ENCODE results near the gene PRICKLE1.

PRICKLE1 gene

GRCh38 chr12:42459336-42459847 lies 130.2 kb downstream of the PRICKLE1 start:
- no peak for DNase-seq (ENCODE audit: low read depth in 2 of 3, low spot score in 2 of 3)

DNA sequence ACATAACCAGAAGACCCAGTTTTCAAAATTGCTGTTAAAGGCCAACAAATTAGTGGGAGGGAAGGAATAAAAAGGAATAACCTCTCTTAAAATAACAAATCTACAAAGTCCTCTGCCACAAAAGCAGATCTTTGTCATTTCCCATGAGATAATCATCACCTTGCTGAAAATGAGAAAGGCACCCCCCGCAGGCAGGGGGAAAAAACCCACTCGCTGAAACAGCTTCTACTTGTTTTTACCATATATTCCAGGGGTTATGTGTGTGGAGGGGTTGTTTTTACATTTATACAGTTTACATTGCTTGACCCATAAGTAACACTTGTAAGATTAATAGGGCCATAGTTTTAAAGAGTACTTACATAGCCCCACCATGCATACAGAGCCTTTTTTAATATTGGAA lies 131.0 kb downstream of the PRICKLE1 start:
- DNase-seq (ENCODE audit: low read depth in 2 of 3, low spot score in 2 of 3) = no peak

DNA sequence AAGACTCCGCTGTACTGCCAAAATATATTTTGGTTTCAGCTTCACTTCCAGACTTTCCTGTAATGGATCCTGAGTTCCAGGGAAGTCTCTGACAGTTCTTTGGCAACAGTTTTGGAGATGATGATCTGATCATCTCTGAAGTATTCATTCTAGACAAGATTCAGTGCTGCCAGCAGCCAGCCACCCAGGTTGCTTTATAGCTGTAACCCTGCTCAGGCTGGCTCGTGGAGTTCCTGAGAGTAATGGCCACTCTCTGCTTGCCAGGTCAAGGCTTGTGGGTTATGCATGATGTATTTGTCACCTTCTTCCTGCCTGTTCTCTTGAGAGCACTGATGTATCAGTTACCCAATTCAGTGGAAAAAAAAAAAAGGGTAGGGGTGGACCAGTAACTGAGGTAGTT lies 139.3 kb downstream of the PRICKLE1 start:
- no peak for DNase-seq (ENCODE audit: low read depth in 2 of 3, low spot score in 2 of 3)

- DNase-seq (ENCODE audit: low read depth in 2 of 3, low spot score in 2 of 3) = no peak
These were observed 140.7 kb downstream of the PRICKLE1 start for GRCh38 chr12:42448841-42449240.

DNA sequence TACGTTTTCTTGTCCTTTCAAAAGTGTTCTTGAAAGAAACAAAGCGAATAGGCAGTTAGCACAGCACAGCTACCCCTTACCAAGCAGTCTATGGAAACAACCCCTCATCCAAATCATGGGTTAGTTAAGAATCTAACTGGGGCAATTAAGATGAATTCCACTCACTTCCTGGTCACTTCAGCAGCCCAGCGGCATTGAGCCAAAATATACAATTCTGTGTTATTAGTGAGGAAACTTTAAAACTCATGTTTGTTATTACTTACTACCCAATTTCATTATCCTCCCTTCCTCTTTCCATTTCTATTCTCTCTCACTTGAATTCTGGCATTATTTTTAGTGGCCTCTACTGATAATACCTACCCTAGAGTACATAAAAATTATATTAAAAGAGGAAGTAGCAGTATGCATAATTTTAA lies 142.2 kb downstream of the PRICKLE1 start:
- DNase-seq (ENCODE audit: low read depth in 2 of 3, low spot score in 2 of 3) = no peak

- no peak for DNase-seq (ENCODE audit: low read depth in 2 of 3, low spot score in 2 of 3)
These were observed 142.8 kb downstream of the PRICKLE1 start for GRCh38 chr12:42446761-42447160.

DNA sequence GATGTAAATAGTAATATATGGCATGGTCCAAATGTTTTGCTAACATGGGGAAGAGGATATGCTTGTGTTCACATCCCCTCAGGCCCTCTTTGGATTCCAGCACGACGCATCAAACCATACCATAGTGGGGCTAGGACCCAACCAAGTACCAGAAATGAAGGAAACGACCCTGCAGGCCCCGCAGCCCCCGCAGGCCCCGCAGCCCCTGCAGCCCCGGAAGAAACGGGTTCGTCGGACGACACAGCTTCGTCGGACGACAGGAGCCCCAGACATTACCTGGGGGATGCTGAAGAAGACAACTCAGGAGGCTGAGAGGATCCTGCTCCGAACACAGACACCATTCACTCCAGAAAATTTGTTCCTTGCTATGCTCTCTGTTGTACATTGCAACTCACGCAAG lies 143.7 kb downstream of the PRICKLE1 start:
- no peak for DNase-seq (ENCODE audit: low read depth in 2 of 3, low spot score in 2 of 3)

GRCh38 chr12:42444192-42444943 lies 145.2 kb downstream of the PRICKLE1 start:
- no peak for DNase-seq (ENCODE audit: low read depth in 2 of 3, low spot score in 2 of 3)

DNA sequence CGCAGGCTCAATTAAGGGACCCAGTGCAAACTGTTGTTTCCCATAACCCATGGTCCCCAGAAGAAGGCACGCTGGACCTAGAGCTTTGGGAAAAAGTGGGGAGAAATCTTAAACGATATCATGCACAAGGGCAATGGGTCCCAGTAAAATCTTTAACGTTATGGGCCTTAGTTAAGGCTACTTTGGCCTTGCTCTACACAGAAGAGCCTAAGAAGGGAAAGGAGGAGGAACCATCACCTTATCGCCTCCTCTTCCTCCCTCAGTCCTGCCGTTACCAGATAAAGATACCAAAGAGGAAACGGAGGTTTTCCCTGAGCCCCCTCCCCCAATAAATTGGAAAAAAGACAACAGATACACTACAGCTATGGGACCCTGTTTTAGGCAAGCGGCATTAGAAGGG lies 146.7 kb downstream of the PRICKLE1 start:
- DNase-seq (ENCODE audit: low read depth in 2 of 3, low spot score in 2 of 3) = no peak

GRCh38 chr12:42442311-42442759 lies 147.2 kb downstream of the PRICKLE1 start:
- DNase-seq (ENCODE audit: low read depth in 2 of 3, low spot score in 2 of 3) = no peak

DNA sequence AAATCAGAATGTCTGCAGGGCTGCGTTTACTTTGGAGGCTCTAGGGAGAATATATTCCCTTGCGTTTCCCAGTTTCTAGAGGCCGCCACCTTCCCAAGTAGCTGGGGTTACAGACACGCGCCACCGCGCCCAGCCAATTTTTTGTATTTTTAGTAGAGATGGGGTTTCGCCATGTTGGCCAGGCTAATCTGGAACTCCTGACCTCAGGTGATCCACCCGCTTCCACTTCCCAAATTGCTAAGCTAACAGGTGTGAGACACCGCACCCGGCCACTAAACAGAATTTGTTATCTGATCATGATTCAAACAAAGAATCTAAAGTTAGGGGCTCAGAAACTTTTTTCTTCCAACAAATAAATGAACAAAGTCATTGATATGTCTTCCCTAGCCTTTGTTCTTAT lies 148.9 kb downstream of the PRICKLE1 start:
- DNase-seq (ENCODE audit: low read depth in 2 of 3, low spot score in 2 of 3) = no peak

DNA sequence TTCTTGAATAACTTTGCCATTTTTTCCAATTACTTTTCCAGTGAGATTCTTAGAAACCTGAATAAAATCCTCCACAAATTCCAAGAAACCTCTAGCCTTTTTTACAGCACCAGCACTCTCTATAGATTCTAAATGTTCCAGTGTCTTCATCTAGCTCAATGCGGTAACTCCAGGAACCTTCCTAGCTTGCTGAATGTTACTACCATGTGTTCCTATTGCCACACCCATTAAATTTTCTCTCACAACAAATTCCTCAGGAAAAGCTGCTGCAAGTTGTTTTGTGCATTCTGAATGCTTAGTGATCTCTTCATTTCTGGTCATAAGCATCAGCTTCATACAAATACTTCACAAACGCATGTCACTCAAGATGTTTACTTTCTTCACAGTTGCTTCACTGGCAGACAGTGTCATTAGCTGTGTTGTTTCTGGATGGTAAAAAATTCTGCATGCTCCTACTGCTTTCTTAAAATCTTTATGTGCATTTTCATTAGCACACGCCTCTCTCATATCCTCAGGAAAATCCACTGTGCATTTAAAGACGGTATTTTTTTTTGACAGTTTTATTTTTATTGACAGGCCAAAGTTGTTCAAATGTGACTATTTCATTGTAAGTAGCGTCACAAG lies 156.9 kb downstream of the PRICKLE1 start:
- DNase-seq (ENCODE audit: low read depth in 2 of 3, low spot score in 2 of 3) = no peak

GRCh38 chr12:42428850-42429249 lies 160.7 kb downstream of the PRICKLE1 start:
- DNase-seq (ENCODE audit: low read depth in 2 of 3, low spot score in 2 of 3) = no peak

GRCh38 chr12:42426746-42427145 lies 162.8 kb downstream of the PRICKLE1 start:
- DNase-seq (ENCODE audit: low read depth in 2 of 3, low spot score in 2 of 3) = no peak

DNA sequence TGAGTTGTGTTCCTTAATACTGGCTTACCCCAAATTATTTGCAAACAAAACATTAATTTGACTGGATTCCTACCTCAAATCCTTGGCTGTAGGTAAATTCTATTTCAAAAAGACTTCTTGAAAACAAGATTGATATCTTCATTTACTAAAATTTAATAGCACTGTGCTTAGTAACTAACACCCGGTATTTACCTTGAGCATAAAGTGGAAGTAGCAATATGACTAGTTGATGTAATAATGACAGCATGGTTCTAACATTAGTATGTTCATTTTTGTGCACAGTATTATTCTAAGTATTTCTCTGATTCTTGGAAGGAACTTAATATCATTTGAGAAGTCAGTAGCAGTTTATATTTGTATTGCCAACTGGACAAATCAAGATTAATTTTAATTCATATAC lies 166.8 kb downstream of the PRICKLE1 start:
- no peak for DNase-seq (ENCODE audit: low read depth in 2 of 3, low spot score in 2 of 3)

DNA sequence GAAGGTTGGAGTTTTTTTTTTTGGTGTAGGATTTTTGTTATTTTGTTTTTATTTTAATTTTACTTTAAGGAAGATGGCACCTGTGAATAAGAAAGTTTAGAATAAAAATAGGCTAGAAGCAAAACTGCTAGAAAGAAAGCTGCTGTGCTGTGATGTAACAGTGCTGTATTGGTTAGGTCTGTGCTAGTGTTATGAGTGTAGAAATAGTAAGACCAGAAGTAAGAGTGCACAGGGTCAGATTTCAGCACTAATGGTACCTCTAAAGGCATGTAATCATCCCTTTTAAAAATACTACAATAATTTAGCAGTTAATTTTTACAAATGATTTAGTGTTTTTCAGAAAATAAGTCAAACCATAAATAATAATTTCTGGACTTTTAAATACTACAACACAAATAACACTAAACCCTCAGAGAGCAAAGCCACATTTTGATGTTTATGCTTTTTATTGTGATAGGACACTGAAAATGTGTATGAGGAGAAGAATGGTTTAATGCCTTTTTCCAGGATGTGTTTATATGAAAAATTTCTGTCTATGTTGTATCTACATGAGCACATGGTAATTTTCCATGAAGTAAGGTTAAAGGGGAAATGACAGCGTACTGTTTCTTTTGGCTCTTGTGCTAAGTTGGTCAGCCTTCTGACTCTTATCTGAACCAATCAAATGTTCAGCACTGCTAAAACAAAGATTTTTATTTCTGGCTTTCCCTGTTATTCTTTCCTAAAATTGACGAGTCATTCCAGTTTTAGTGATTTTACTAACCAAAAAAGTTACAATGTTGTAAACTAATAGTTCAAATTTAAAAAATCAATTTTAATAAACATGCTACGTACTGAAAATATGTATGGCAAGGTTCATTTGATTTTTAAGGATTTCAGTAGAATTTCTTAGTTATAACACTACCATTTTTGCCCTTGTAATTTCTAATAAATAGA lies 167.4 kb downstream of the PRICKLE1 start:
- no peak for DNase-seq (ENCODE audit: low read depth in 2 of 3, low spot score in 2 of 3)

GRCh38 chr12:42420395-42420794 lies 169.2 kb downstream of the PRICKLE1 start:
- no peak for DNase-seq (ENCODE audit: low read depth in 2 of 3, low spot score in 2 of 3)

- DNase-seq (ENCODE audit: low read depth in 2 of 3, low spot score in 2 of 3) = no peak
These were observed 179.2 kb downstream of the PRICKLE1 start for GRCh38 chr12:42410340-42410739.

GRCh38 chr12:42409471-42409870 lies 180.1 kb downstream of the PRICKLE1 start:
- DNase-seq (ENCODE audit: low read depth in 2 of 3, low spot score in 2 of 3) = no peak

DNA sequence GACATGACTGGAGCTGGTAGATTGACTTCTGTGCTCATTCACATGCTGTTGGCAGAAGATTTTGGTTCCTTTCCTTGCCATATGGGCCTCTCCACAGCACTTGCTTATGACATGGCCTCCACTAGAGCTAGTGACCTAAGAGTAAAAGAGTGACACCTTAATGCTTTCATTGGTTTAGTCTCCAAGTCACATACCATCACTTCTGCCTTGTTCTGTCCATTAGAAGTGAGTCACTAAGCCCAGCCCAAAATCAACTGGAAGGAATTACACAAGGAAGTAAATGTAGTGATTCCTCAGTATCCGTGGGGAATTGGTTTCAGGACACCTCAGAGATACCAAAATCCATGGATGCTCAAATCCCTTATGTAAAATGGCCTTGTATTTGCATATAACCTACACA lies 182.2 kb downstream of the PRICKLE1 start:
- no peak for DNase-seq (ENCODE audit: low read depth in 2 of 3, low spot score in 2 of 3)

Data from activated CD8-positive, alpha-beta memory T cell treated with anti-CD3 and anti-CD28 coated beads for 48 hours (primary cell).